Measurements from ENCODE around the gene DCLK1.

Gene DCLK1

GRCh38 chr13:35804901-35805300, 326.3 kb downstream of the DCLK1 start:
- no peak for TF ChIP-seq ARNT (IDR thresholded peaks at IDR 0.05)
- no peak for TF ChIP-seq FOXK2 (IDR thresholded peaks at IDR 0.05)
- TF ChIP-seq FOXA1 (IDR thresholded peaks at IDR 0.05), result no peak
- no peak for TF ChIP-seq BHLHE40 (IDR thresholded peaks at IDR 0.05; ENCODE audit: borderline replicate concordance)
- no peak for TF ChIP-seq HDGF (IDR thresholded peaks at IDR 0.05; ENCODE audit: borderline replicate concordance)
- TF ChIP-seq PKNOX1 (IDR thresholded peaks at IDR 0.05), result no peak
- no peak for TF ChIP-seq CTBP1 (IDR thresholded peaks at IDR 0.05; ENCODE audit: borderline replicate concordance)
- TF ChIP-seq FOXM1 (IDR thresholded peaks at IDR 0.05; ENCODE audit: borderline replicate concordance), result no peak
- TF ChIP-seq LEF1 (IDR thresholded peaks at IDR 0.05; ENCODE audit: borderline replicate concordance), result no peak
- no peak for TF ChIP-seq NFRKB (IDR thresholded peaks at IDR 0.05)
- no peak for TF ChIP-seq ZNF384 (IDR thresholded peaks at IDR 0.05)
- TF ChIP-seq SUZ12 (IDR thresholded peaks at IDR 0.05), result no peak
- no peak for TF ChIP-seq ELF4 (IDR thresholded peaks at IDR 0.05)
- TF ChIP-seq L3MBTL2 (conservative IDR thresholded peaks at IDR 0.05), result no peak
- no peak for TF ChIP-seq TARDBP (IDR thresholded peaks at IDR 0.05)
- no peak for TF ChIP-seq SP1 (IDR thresholded peaks at IDR 0.05)
- ChIA-PET POLR2A (no interaction called here), CTCF (no interaction called here)
- no peak for DNase-seq (ENCODE audit: extremely low spot score)

GRCh38 chr13:35797991-35798390, 333.2 kb downstream of the DCLK1 start:
- CTCF ChIA-PET, result no interaction called here
- POLR2A ChIA-PET, result no interaction called here
- DNase-seq (ENCODE audit: extremely low spot score), result no peak
- TF ChIP-seq FOXA1 (IDR thresholded peaks at IDR 0.05) (no peak), ARNT (IDR thresholded peaks at IDR 0.05) (no peak), PKNOX1 (IDR thresholded peaks at IDR 0.05) (no peak), TARDBP (IDR thresholded peaks at IDR 0.05) (no peak), BHLHE40 (IDR thresholded peaks at IDR 0.05; ENCODE audit: borderline replicate concordance) (no peak)

GRCh38 chr13:35797244-35797643, 333.9 kb downstream of the DCLK1 start:
- TF ChIP-seq FOXM1 (IDR thresholded peaks at IDR 0.05; ENCODE audit: borderline replicate concordance), result no peak
- no peak for TF ChIP-seq LEF1 (IDR thresholded peaks at IDR 0.05; ENCODE audit: borderline replicate concordance)
- TF ChIP-seq ARNT (IDR thresholded peaks at IDR 0.05), result no peak
- no peak for TF ChIP-seq FOXK2 (IDR thresholded peaks at IDR 0.05)
- TF ChIP-seq NFRKB (IDR thresholded peaks at IDR 0.05), result no peak
- TF ChIP-seq ZNF384 (IDR thresholded peaks at IDR 0.05), result no peak
- no peak for TF ChIP-seq HDGF (IDR thresholded peaks at IDR 0.05; ENCODE audit: borderline replicate concordance)
- TF ChIP-seq PKNOX1 (IDR thresholded peaks at IDR 0.05), result no peak
- TF ChIP-seq L3MBTL2 (conservative IDR thresholded peaks at IDR 0.05), result no peak
- TF ChIP-seq SUZ12 (IDR thresholded peaks at IDR 0.05), result no peak
- ChIA-PET POLR2A (no interaction called here), CTCF (interaction anchor here (0.9 kb wide), 1 partner anchor 21 kb away, joined by 4 read pairs; no protein-coding TSS in a partner anchor)
- no peak for DNase-seq (ENCODE audit: extremely low spot score)

- TF ChIP-seq SP1 (IDR thresholded peaks at IDR 0.05) (no peak), FOXK2 (IDR thresholded peaks at IDR 0.05) (no peak), FOXM1 (IDR thresholded peaks at IDR 0.05; ENCODE audit: borderline replicate concordance) (no peak), PKNOX1 (IDR thresholded peaks at IDR 0.05) (no peak), ARNT (IDR thresholded peaks at IDR 0.05) (no peak), L3MBTL2 (conservative IDR thresholded peaks at IDR 0.05) (no peak), TARDBP (IDR thresholded peaks at IDR 0.05) (no peak)
- ChIA-PET CTCF (interaction anchor here (0.9 kb wide), 1 partner anchor 22 kb away, joined by 4 read pairs; no protein-coding TSS in a partner anchor), POLR2A (no interaction called here)
- no peak for DNase-seq (ENCODE audit: extremely low spot score)
Observed at GRCh38 chr13:35796623-35797022, 334.6 kb downstream of the DCLK1 start.

- ChIA-PET CTCF (no interaction called here), POLR2A (no interaction called here)
- TF ChIP-seq PKNOX1 (IDR thresholded peaks at IDR 0.05) (no peak), SUZ12 (IDR thresholded peaks at IDR 0.05) (no peak), ELF4 (IDR thresholded peaks at IDR 0.05) (no peak), BHLHE40 (IDR thresholded peaks at IDR 0.05; ENCODE audit: borderline replicate concordance) (no peak), ARNT (IDR thresholded peaks at IDR 0.05) (no peak), FOXA1 (IDR thresholded peaks at IDR 0.05) (no peak), NFRKB (IDR thresholded peaks at IDR 0.05) (no peak), SP1 (IDR thresholded peaks at IDR 0.05) (no peak), HDGF (IDR thresholded peaks at IDR 0.05; ENCODE audit: borderline replicate concordance) (no peak), LEF1 (IDR thresholded peaks at IDR 0.05; ENCODE audit: borderline replicate concordance) (no peak)
- no peak for DNase-seq (ENCODE audit: extremely low spot score)
Observed at GRCh38 chr13:35794734-35795389, 336.3 kb downstream of the DCLK1 start.

Data from HEK293T (cell line).